ENCODE data around the gene VDR.

VDR gene

DNA sequence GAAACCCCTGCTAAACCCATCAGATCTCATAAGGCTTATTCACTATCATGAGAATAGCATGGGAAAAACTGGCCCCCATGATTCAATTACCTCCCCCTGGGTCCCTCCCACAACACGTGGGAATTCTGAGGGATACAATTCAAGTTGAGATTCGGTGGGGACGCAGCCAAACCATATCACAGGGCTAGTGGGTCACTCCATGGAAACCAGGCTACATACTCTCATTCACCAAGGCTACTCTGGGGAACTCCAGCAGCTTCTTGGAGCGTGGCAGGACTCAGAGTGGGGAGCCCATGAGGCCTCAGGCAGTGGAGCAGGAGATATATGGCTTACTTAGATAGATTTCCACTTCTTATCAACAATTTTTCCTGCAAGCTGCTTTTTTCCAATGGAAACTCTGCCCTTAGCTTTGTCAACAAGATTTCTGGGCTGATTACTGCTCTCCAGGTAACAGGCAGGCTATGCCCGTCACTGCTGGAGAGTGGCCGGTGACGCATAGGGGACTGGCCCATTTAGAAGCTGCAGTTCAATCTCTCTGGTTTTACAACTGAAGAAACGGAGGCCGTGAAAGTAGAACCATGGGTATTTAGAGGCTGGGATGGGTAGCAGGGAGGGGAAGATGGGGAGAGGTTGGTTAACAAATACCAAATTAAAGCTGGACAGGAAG lies 16.5 kb downstream of the VDR start:
- TF ChIP-seq EZH2phosphoT487 (IDR thresholded peaks at IDR 0.05; ENCODE audit: borderline replicate concordance, low read length): no peak
- TF ChIP-seq, protein P1, sequence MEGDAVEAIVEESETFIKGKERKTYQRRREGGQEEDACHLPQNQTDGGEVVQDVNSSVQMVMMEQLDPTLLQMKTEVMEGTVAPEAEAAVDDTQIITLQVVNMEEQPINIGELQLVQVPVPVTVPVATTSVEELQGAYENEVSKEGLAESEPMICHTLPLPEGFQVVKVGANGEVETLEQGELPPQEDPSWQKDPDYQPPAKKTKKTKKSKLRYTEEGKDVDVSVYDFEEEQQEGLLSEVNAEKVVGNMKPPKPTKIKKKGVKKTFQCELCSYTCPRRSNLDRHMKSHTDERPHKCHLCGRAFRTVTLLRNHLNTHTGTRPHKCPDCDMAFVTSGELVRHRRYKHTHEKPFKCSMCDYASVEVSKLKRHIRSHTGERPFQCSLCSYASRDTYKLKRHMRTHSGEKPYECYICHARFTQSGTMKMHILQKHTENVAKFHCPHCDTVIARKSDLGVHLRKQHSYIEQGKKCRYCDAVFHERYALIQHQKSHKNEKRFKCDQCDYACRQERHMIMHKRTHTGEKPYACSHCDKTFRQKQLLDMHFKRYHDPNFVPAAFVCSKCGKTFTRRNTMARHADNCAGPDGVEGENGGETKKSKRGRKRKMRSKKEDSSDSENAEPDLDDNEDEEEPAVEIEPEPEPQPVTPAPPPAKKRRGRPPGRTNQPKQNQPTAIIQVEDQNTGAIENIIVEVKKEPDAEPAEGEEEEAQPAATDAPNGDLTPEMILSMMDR (IDR thresholded peaks at IDR 0.05; ENCODE audit: low read depth, low read length, poor library complexity, severe bottlenecking): no peak
- H3K36me3 ChIP-seq (ENCODE audit: control insufficient read depth, low read length): no peaks in the 10 kb centered on the region
- H3F3A ChIP-seq (ENCODE audit: control insufficient read depth, insufficient read depth): 0 out of 2 replicates have a peak, but pooled peaks cover 3% of the 10 kb centered on the region
- no peaks in the 10 kb centered on the region for H3K27me3 ChIP-seq (ENCODE audit: control insufficient read depth, low read length)
- H3K9me2 ChIP-seq (replicated peaks; ENCODE audit: control insufficient read depth, low read length): no peaks in the 10 kb centered on the region
- no peaks in the 10 kb centered on the region for H3K79me2 ChIP-seq (ENCODE audit: control insufficient read depth, low read length)
- H3K4me1 ChIP-seq (ENCODE audit: control insufficient read depth, low read length): peaks cover 52% of the 10 kb centered on the region
- H3K9me3 ChIP-seq (ENCODE audit: control insufficient read depth, insufficient read depth, low read length): no peaks in the 10 kb centered on the region
- no peak overlapping the region for H3K27ac ChIP-seq (ENCODE audit: low read depth, low read length)
- H3K4me3 ChIP-seq (ENCODE audit: low read length): no peak overlapping the region
- H4K20me1 ChIP-seq (ENCODE audit: control insufficient read depth, insufficient read depth, low read depth, low read length): no peaks in the 10 kb centered on the region
- no peak overlapping the region for H3K4me2 ChIP-seq (ENCODE audit: low read length)

DNA sequence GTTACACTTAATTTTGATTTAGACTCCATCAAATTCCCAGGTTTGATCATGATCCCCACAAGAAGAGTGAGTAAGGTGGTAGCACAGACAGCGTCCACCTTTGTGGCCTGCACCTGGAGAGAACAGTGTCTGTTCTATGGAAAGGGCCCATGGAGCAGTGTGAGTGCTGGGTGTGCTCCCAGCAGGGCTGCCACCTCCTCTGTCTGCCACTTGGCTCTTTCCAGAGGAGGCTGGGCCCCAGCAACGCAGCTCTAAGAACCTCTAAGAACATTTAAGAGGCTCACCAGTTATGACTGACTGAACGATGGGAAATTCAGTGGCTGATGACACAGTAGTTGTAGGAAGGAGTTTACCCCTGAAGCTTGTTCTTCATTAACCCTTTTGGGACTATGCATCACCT lies 17.3 kb downstream of the VDR start:
- Histone ChIP-seq H3K27ac (ENCODE audit: low read depth, low read length) (no peak overlapping the region), H3K4me1 (ENCODE audit: control insufficient read depth, low read length) (peaks cover 60% of the 10 kb centered on the region), H3K9me3 (ENCODE audit: control insufficient read depth, insufficient read depth, low read length) (no peaks in the 10 kb centered on the region), H3K4me3 (ENCODE audit: low read length) (no peak overlapping the region), H3K27me3 (ENCODE audit: control insufficient read depth, low read length) (no peaks in the 10 kb centered on the region), H3K4me2 (ENCODE audit: low read length) (no peak overlapping the region), H4K20me1 (ENCODE audit: control insufficient read depth, insufficient read depth, low read depth, low read length) (no peaks in the 10 kb centered on the region), H3K9me2 (replicated peaks; ENCODE audit: control insufficient read depth, low read length) (no peaks in the 10 kb centered on the region), H3F3A (ENCODE audit: control insufficient read depth, insufficient read depth) (0 out of 2 replicates have a peak, but pooled peaks cover 3% of the 10 kb centered on the region), H3K79me2 (ENCODE audit: control insufficient read depth, low read length) (no peaks in the 10 kb centered on the region), H3K36me3 (ENCODE audit: control insufficient read depth, low read length) (no peaks in the 10 kb centered on the region)
- TF ChIP-seq, protein P1 (IDR thresholded peaks at IDR 0.05; ENCODE audit: low read depth, low read length, poor library complexity, severe bottlenecking): no peak
- no peak for TF ChIP-seq EZH2phosphoT487 (IDR thresholded peaks at IDR 0.05; ENCODE audit: borderline replicate concordance, low read length)

DNA sequence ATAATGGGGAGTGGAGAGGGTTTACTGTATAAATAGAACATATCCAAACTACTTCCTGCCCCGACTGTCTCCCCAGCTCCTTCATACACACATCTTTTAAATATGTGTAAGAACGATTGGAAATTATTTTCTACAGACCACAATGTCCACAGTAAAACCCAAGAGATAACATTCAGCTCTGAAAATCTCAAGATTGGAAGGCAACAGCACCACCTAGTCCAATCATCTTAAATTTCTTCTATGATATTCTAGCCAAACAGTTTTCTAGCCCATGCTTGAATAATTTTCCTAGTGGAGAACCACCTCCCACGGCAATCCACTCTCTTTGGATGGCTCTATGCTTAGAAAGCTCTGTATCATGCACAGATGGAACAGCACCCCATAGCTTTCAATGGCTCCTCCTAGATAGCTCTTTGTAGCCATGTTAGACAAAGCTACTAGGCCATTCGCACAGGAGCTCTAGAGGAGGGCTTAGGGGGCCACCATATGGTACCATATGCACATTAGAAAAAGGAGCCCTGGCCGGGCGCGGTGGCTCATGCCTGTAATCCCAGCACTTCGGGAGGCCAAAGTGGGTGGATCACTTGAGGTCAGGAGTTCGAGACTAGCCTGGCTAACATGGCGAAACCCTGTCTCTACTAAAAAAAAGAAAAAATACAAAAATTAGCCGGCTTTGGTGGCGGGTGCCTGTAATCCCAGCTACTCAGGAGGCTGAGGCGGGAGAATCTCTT lies 18.1 kb downstream of the VDR start:
- peak overlapping the region; percentile 1; the same call in 1 of the 2 replicates for H3K4me3 ChIP-seq (ENCODE audit: low read length)
- no peaks in the 10 kb centered on the region for H3K9me3 ChIP-seq (ENCODE audit: control insufficient read depth, insufficient read depth, low read length)
- peaks cover 3% of the 10 kb centered on the region; the same call in 1 of the 2 replicates for H3F3A ChIP-seq (ENCODE audit: control insufficient read depth, insufficient read depth)
- no peaks in the 10 kb centered on the region for H4K20me1 ChIP-seq (ENCODE audit: control insufficient read depth, insufficient read depth, low read depth, low read length)
- no peaks in the 10 kb centered on the region for H3K9me2 ChIP-seq (replicated peaks; ENCODE audit: control insufficient read depth, low read length)
- no peaks in the 10 kb centered on the region for H3K79me2 ChIP-seq (ENCODE audit: control insufficient read depth, low read length)
- H3K36me3 ChIP-seq (ENCODE audit: control insufficient read depth, low read length): no peaks in the 10 kb centered on the region
- peak overlapping the region; percentile 83 for H3K4me2 ChIP-seq (ENCODE audit: low read length)
- no peak for TF ChIP-seq EZH2phosphoT487 (IDR thresholded peaks at IDR 0.05; ENCODE audit: borderline replicate concordance, low read length)
- TF ChIP-seq, protein P1 (IDR thresholded peaks at IDR 0.05; ENCODE audit: low read depth, low read length, poor library complexity, severe bottlenecking): peak; percentile 40
- H3K4me1 ChIP-seq (ENCODE audit: control insufficient read depth, low read length): peaks cover 68% of the 10 kb centered on the region
- no peak overlapping the region for H3K27ac ChIP-seq (ENCODE audit: low read depth, low read length)
- no peaks in the 10 kb centered on the region for H3K27me3 ChIP-seq (ENCODE audit: control insufficient read depth, low read length)
